Caco-2 (cell line): ENCODE results near the gene RAD51B. TPM values are rescaled to one million over a fixed set of nuclear protein-coding genes. Genes with fewer than 3 reads are reported as not detected.

Source experiments
- BruUV-seq: library from RNA; stranded (reverse); fragments of 400-500 nt; replicated peaks from 2 replicates; lab custom pipeline; 2021; lab: Mats Ljungman, UMichigan
- CTCF ChIA-PET: fragments of 300-600 bp; sonication (Branson Sonifier 250); formaldehyde crosslinking; loops from one replicate; lab custom pipeline; 2022; ENCODE audit warnings: antibody characterized with exemption; lab: Charles Lee
- POLR2A ChIA-PET: fragments of 300-600 bp; sonication (Branson Sonifier 250); formaldehyde crosslinking; loops from one replicate; lab custom pipeline; 2022; ENCODE audit warnings: antibody characterized with exemption; lab: Charles Lee
- DNase-seq, 2 experiments: peaks; one replicate each; pipeline versions ENCODE4 v3.0.0 to v3.0.0-alpha.2; 2020 to 2022
- H3K27me3 ChIP-seq: replicated peaks from 2 replicates; pipeline ENCODE4 v1.6.0; 2011; ENCODE audit warnings: low read length; ENCODE audit not compliant: control insufficient read depth, insufficient read depth
- H3K36me3 ChIP-seq: 2 replicates; pipeline ENCODE4 v1.5.1; 2011; ENCODE audit warnings: low read length; ENCODE audit not compliant: control insufficient read depth, insufficient read depth
- H3K4me1 ChIP-seq: fragments of 250-450 bp; sonication (Bioruptor Pico); 2 replicates; pipeline ENCODE4 v1.5.1; 2020; ENCODE audit warnings: mild to moderate bottlenecking
- H3K4me3 ChIP-seq: 2 replicates; pipeline ENCODE4 v1.5.1; 2011; ENCODE audit warnings: low read depth, mild to moderate bottlenecking, control low read depth, low read length
- H3K9me3 ChIP-seq: fragments of 250-450 bp; sonication (Bioruptor Pico); 2 replicates; pipeline ENCODE4 v1.5.1; 2020; ENCODE audit warnings: mild to moderate bottlenecking, moderate library complexity
- H3K27ac Mint-ChIP-seq: one replicate; pipeline ENCODE4 v1.8.0; 2022; ENCODE audit warnings: mixed read lengths; ENCODE audit not compliant: unreplicated experiment
- H3K27me3 Mint-ChIP-seq: one replicate; pipeline ENCODE4 v1.8.0; 2022; ENCODE audit warnings: mixed read lengths; ENCODE audit not compliant: insufficient read depth, unreplicated experiment
- H3K36me3 Mint-ChIP-seq: one replicate; pipeline ENCODE4 v1.8.0; 2022; ENCODE audit warnings: mild to moderate bottlenecking, mixed read lengths; ENCODE audit not compliant: insufficient read depth, unreplicated experiment
- H3K4me1 Mint-ChIP-seq: one replicate; pipeline ENCODE4 v1.8.0; 2022; ENCODE audit warnings: low read depth, mixed read lengths; ENCODE audit not compliant: unreplicated experiment
- H3K4me3 Mint-ChIP-seq: one replicate; pipeline ENCODE4 v1.8.0; 2022; ENCODE audit warnings: mild to moderate bottlenecking, moderate library complexity, mixed read lengths; ENCODE audit not compliant: unreplicated experiment
- H3K9me3 Mint-ChIP-seq: one replicate; pipeline ENCODE4 v1.8.0; 2022; ENCODE audit warnings: mixed read lengths; ENCODE audit not compliant: unreplicated experiment
- CTCF ChIP-seq, 2 experiments: fragments of 200-600 bp in 1 of 2; IDR thresholded peaks; 1 replicate in 1 of 2; 2 replicates in 1 of 2; pipeline versions ENCODE4 v1.5.1 to v1.8.0; 2011 to 2022; ENCODE audit warnings: antibody characterized with exemption in 1 of 2, control low read depth in 1 of 2, inconsistent platforms in 1 of 2, low read depth in 1 of 2, low read length in 1 of 2, mild to moderate bottlenecking in 1 of 2, moderate library complexity in 1 of 2; ENCODE audit not compliant: insufficient read depth in 1 of 2, severe bottlenecking in 1 of 2, unreplicated experiment in 1 of 2
- intact Hi-C: fragments of 100-400 bp; cut with micrococcal nuclease; formaldehyde crosslinking; loops from one replicate; pipeline ENCODE4 v1.10.0; 2022; ENCODE audit not compliant: unreplicated experiment
- total RNA-seq: library from RNA; stranded (reverse); gene quantifications from 2 replicates; pipeline ENCODE4 v1.2.3, GENCODE V29; 2022

RAD51B gene
- total RNA-seq, 1 experiment from 2014 or later = 16.7 TPM

GRCh38 chr14:68274725-68275124 lies 455.1 kb downstream of the RAD51B start:
- no peak for TF ChIP-seq CTCF (IDR thresholded peaks at IDR 0.05; ENCODE audit: insufficient read depth in 1 of 2, low read depth in 1 of 2, low read length in 1 of 2, severe bottlenecking in 1 of 2, unreplicated experiment in 1 of 2)
- POLR2A ChIA-PET = no interaction called here
- intact Hi-C loops = no loop called here
- no peaks in the 10 kb centered on the region for H3K9me3 Mint-ChIP-seq
- H3K36me3 Mint-ChIP-seq = no peaks in the 10 kb centered on the region
- Histone ChIP-seq H3K9me3 (no peaks in the 10 kb centered on the region), H3K27me3 (no peaks in the 10 kb centered on the region), H3K4me1 (peaks cover 5% of the 10 kb centered on the region; the same call in 1 of the 2 replicates), H3K4me3 (no peak overlapping the region), H3K36me3 (no peaks in the 10 kb centered on the region)
- CTCF ChIA-PET = no interaction called here
- no TSS peak for BruUV-seq
- H3K4me3 Mint-ChIP-seq = no peak overlapping the region
- H3K4me1 Mint-ChIP-seq = peaks cover 21% of the 10 kb centered on the region
- DNase-seq = no peak
- no peak overlapping the region for H3K27ac Mint-ChIP-seq
- no peaks in the 10 kb centered on the region for H3K27me3 Mint-ChIP-seq

- Mint-ChIP-seq H3K36me3 (no peaks in the 10 kb centered on the region), H3K27ac (peak overlapping the region; percentile 43), H3K4me3 (no peak overlapping the region), H3K4me1 (peaks cover 14% of the 10 kb centered on the region), H3K9me3 (no peaks in the 10 kb centered on the region), H3K27me3 (no peaks in the 10 kb centered on the region)
- Histone ChIP-seq H3K4me3 (no peak overlapping the region), H3K4me1 (peaks cover 10% of the 10 kb centered on the region; the same call in 1 of the 2 replicates), H3K36me3 (no peaks in the 10 kb centered on the region), H3K27me3 (no peaks in the 10 kb centered on the region), H3K9me3 (no peaks in the 10 kb centered on the region)
- no peak for TF ChIP-seq CTCF (IDR thresholded peaks at IDR 0.05; ENCODE audit: insufficient read depth in 1 of 2, low read depth in 1 of 2, low read length in 1 of 2, severe bottlenecking in 1 of 2, unreplicated experiment in 1 of 2)
- ChIA-PET POLR2A (interaction anchor here (0.7 kb wide), 1 partner anchor 320 kb away, joined by 3 read pairs; no protein-coding TSS in a partner anchor), CTCF (interaction anchor here (0.7 kb wide), 1 partner anchor 146 kb away, joined by 3 read pairs; no protein-coding TSS in a partner anchor)
- intact Hi-C loops = no loop called here
- DNase-seq = no peak
- BruUV-seq = no TSS peak
Observed at GRCh38 chr14:68278576-68279436, 459.2 kb downstream of the RAD51B start.

- intact Hi-C loops = no loop called here
- H3K36me3 Mint-ChIP-seq = no peaks in the 10 kb centered on the region
- Histone ChIP-seq H3K36me3 (no peaks in the 10 kb centered on the region), H3K27me3 (no peaks in the 10 kb centered on the region), H3K4me3 (no peak overlapping the region), H3K4me1 (peaks cover 10% of the 10 kb centered on the region; the same call in 1 of the 2 replicates), H3K9me3 (no peaks in the 10 kb centered on the region)
- H3K4me1 Mint-ChIP-seq = peaks cover 8% of the 10 kb centered on the region
- POLR2A ChIA-PET = interaction anchor here (0.7 kb wide), 1 partner anchor 320 kb away, joined by 3 read pairs; no protein-coding TSS in a partner anchor
- TF ChIP-seq CTCF (IDR thresholded peaks at IDR 0.05; ENCODE audit: insufficient read depth in 1 of 2, low read depth in 1 of 2, low read length in 1 of 2, severe bottlenecking in 1 of 2, unreplicated experiment in 1 of 2) = no peak
- H3K27ac Mint-ChIP-seq = no peak overlapping the region
- H3K9me3 Mint-ChIP-seq = no peaks in the 10 kb centered on the region
- CTCF ChIA-PET = interaction anchor here (0.7 kb wide), 1 partner anchor 147 kb away, joined by 3 read pairs; no protein-coding TSS in a partner anchor
- no peaks in the 10 kb centered on the region for H3K27me3 Mint-ChIP-seq
- DNase-seq = no peak
- no TSS peak for BruUV-seq
- H3K4me3 Mint-ChIP-seq = no peak overlapping the region
Observed at GRCh38 chr14:68279437-68279720, 459.8 kb downstream of the RAD51B start.
